ENCODE measurements around the gene SCO2. TPM values are rescaled to one million over a fixed set of nuclear protein-coding genes. Genes with fewer than 3 reads are reported as not detected.

The SCO2 gene
- total RNA-seq, 1 experiment from 2014 or later: 3.0 TPM

DNA sequence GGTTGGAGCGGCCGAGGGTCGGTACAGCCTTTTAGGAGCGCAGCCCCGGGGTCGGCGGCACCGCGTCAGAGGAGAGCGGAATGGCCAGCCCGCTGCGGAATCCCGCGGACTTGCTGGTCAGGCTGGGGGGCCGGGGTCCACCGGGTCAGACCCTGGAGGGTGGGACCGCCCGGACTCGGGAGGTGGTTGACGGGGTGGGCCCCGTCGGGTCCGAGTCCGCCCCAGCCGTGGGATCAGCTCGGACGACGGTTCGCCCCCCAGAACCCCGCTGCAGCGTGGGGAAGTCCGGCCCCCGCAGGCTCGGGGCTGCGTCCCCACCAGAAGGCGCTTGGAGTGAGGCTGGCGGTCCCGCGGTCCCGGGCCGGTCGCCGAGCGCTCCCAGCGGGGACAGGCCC, 44.4 kb downstream of the SCO2 start:
- no peaks in the 10 kb centered on the region for H3K27me3 ChIP-seq (ENCODE audit: insufficient read depth, low read depth)
- CTCF ChIA-PET: no interaction called here
- BruUV-seq (replicated peaks): no TSS peak
- peak overlapping the region; percentile 96 for H3K4me2 ChIP-seq
- H3K4me1 ChIP-seq (replicated peaks; ENCODE audit: insufficient read depth): peaks cover 13% of the 10 kb centered on the region; the same call in 1 of the 2 replicates
- peak overlapping the region; percentile 87 for H3K4me3 ChIP-seq
- peaks cover 9% of the 10 kb centered on the region for H4K20me1 ChIP-seq (ENCODE audit: insufficient read depth)
- H3K79me2 ChIP-seq (ENCODE audit: low read depth): no peaks in the 10 kb centered on the region
- H2AFZ ChIP-seq: no peak overlapping the region
- no peak overlapping the region for H3K27ac ChIP-seq
- peaks cover 33% of the 10 kb centered on the region; the same call in 1 of the 2 replicates for H3F3A ChIP-seq (ENCODE audit: insufficient read depth, low read depth)
- intact Hi-C loops (cut with micrococcal nuclease; ENCODE audit: unreplicated experiment): no loop called here
- H3K36me3 ChIP-seq (ENCODE audit: low read depth): peaks cover 7% of the 10 kb centered on the region
- no peak for DNase-seq
- POLR2A ChIA-PET (ENCODE audit: unreplicated experiment): no interaction called here
- no peaks in the 10 kb centered on the region for H3K9me2 ChIP-seq (ENCODE audit: insufficient read depth)
- no peaks in the 10 kb centered on the region for H3K9me3 ChIP-seq (ENCODE audit: insufficient read depth, low read depth)
- TF ChIP-seq, protein P1, sequence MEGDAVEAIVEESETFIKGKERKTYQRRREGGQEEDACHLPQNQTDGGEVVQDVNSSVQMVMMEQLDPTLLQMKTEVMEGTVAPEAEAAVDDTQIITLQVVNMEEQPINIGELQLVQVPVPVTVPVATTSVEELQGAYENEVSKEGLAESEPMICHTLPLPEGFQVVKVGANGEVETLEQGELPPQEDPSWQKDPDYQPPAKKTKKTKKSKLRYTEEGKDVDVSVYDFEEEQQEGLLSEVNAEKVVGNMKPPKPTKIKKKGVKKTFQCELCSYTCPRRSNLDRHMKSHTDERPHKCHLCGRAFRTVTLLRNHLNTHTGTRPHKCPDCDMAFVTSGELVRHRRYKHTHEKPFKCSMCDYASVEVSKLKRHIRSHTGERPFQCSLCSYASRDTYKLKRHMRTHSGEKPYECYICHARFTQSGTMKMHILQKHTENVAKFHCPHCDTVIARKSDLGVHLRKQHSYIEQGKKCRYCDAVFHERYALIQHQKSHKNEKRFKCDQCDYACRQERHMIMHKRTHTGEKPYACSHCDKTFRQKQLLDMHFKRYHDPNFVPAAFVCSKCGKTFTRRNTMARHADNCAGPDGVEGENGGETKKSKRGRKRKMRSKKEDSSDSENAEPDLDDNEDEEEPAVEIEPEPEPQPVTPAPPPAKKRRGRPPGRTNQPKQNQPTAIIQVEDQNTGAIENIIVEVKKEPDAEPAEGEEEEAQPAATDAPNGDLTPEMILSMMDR (conservative IDR thresholded peaks at IDR 0.05): no peak
- no peak for TF ChIP-seq EZH2 (IDR thresholded peaks at IDR 0.05; ENCODE audit: low read depth)

GRCh38 chr22:50479721-50480120, 45.7 kb downstream of the SCO2 start:
- TF ChIP-seq EZH2 (IDR thresholded peaks at IDR 0.05; ENCODE audit: low read depth): no peak
- TF ChIP-seq, protein P1 (conservative IDR thresholded peaks at IDR 0.05): no peak
- H3K4me3 ChIP-seq: no peak overlapping the region
- H4K20me1 ChIP-seq (ENCODE audit: insufficient read depth): peaks cover 6% of the 10 kb centered on the region; the same call in 1 of the 2 replicates
- H3K9me3 ChIP-seq (ENCODE audit: insufficient read depth, low read depth): no peaks in the 10 kb centered on the region
- peaks cover 17% of the 10 kb centered on the region; the same call in 1 of the 2 replicates for H3K4me1 ChIP-seq (replicated peaks; ENCODE audit: insufficient read depth)
- H3K4me2 ChIP-seq: no peak overlapping the region
- intact Hi-C loops (cut with micrococcal nuclease; ENCODE audit: unreplicated experiment): no loop called here
- H3K79me2 ChIP-seq (ENCODE audit: low read depth): no peaks in the 10 kb centered on the region
- H3K27ac ChIP-seq: no peak overlapping the region
- POLR2A ChIA-PET (ENCODE audit: unreplicated experiment): no interaction called here
- no peaks in the 10 kb centered on the region for H3K27me3 ChIP-seq (ENCODE audit: insufficient read depth, low read depth)
- CTCF ChIA-PET: no interaction called here
- H3F3A ChIP-seq (ENCODE audit: insufficient read depth, low read depth): peaks cover 25% of the 10 kb centered on the region; the same call in 1 of the 2 replicates
- no TSS peak for BruUV-seq (replicated peaks)
- H3K36me3 ChIP-seq (ENCODE audit: low read depth): peaks cover 7% of the 10 kb centered on the region
- no peaks in the 10 kb centered on the region for H3K9me2 ChIP-seq (ENCODE audit: insufficient read depth)
- no peak for DNase-seq
- no peak overlapping the region for H2AFZ ChIP-seq

DNA sequence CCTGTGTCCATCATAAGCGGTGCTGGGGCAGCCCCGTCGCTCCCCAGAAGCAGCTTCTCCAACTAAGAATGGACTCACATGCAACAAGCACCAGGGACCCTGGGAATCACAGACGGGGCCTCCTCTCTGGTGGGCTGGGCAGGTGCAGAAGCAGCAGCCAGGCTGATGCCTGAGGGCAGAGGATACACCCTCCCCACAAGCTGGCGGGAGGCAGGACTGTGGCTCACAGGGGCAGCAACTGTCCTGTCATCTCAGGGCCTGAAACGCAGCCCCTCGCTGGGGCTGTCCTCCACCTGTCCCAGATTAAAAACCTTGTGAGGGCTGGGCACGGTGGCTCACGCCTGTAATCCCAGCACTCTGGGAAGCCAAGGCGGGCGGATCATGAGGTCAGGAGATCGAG, 47.5 kb downstream of the SCO2 start:
- no TSS peak for BruUV-seq (replicated peaks)
- no peaks in the 10 kb centered on the region for H3K27me3 ChIP-seq (ENCODE audit: insufficient read depth, low read depth)
- peaks cover 24% of the 10 kb centered on the region for H3K4me1 ChIP-seq (replicated peaks; ENCODE audit: insufficient read depth)
- POLR2A ChIA-PET (ENCODE audit: unreplicated experiment): no interaction called here
- no peaks in the 10 kb centered on the region for H3K9me2 ChIP-seq (ENCODE audit: insufficient read depth)
- H3K36me3 ChIP-seq (ENCODE audit: low read depth): peaks cover 2% of the 10 kb centered on the region
- H3K79me2 ChIP-seq (ENCODE audit: low read depth): peaks cover 17% of the 10 kb centered on the region
- intact Hi-C loops (cut with micrococcal nuclease; ENCODE audit: unreplicated experiment): no loop called here
- DNase-seq: no peak
- CTCF ChIA-PET: interaction anchor here (0.7 kb wide), 1 partner anchor 16 kb away, joined by 3 read pairs; no protein-coding TSS in a partner anchor
- peaks cover 16% of the 10 kb centered on the region; the same call in 1 of the 2 replicates for H3F3A ChIP-seq (ENCODE audit: insufficient read depth, low read depth)
- no peak overlapping the region for H3K4me3 ChIP-seq
- H3K9me3 ChIP-seq (ENCODE audit: insufficient read depth, low read depth): no peaks in the 10 kb centered on the region
- H2AFZ ChIP-seq: no peak overlapping the region
- peaks cover 14% of the 10 kb centered on the region for H4K20me1 ChIP-seq (ENCODE audit: insufficient read depth)
- H3K4me2 ChIP-seq: no peak overlapping the region
- TF ChIP-seq, protein P1 (conservative IDR thresholded peaks at IDR 0.05): no peak
- no peak for TF ChIP-seq EZH2 (IDR thresholded peaks at IDR 0.05; ENCODE audit: low read depth)
- no peak overlapping the region for H3K27ac ChIP-seq
